HCT116 (cell line): ENCODE measurements around the gene IFT57. TPM values are rescaled to one million over a fixed set of nuclear protein-coding genes. Genes with fewer than 3 reads are reported as not detected.

ENCODE experiments used
- ATAC-seq: fragments of 200-7000 bp; cut with Tn5 transposase; 2 replicates; pipeline ENCODE4 v1.9.1; 2020; ENCODE audit warnings: mild to moderate bottlenecking, moderate library complexity
- BruUV-seq: library from RNA; stranded (reverse); fragments of 400-500 nt; replicated peaks from 2 replicates; lab custom pipeline; 2021; lab: Mats Ljungman, UMichigan
- CTCF ChIA-PET: fragments of 300-600 bp; sonication (Branson Sonifier 250); formaldehyde crosslinking; loops from one replicate; lab custom pipeline; 2021; ENCODE audit warnings: antibody characterized with exemption; lab: Charles Lee
- POLR2A ChIA-PET: fragments of 300-600, 350-600 bp; sonication (Branson Sonifier 250); formaldehyde crosslinking; loops from one replicate; lab custom pipeline; 2021; ENCODE audit warnings: antibody characterized with exemption; lab: Charles Lee
- RAD21 ChIA-PET, 2 experiments: fragments of 300-600 bp; sonication (Branson Sonifier 250); formaldehyde crosslinking; loops; one replicate each; lab custom pipeline; 2023; ENCODE audit warnings: low total read pairs in 2 of 2; ENCODE audit not compliant: uncharacterized antibody in 2 of 2, unreplicated experiment in 2 of 2, low non-redundant PET in 1 of 2; lab: Charles Lee
- DNase-seq: peaks from one replicate; pipeline ENCODE4 v3.0.0-alpha.2; 2010; ENCODE audit warnings: low read depth, low spot score
- H2AFZ ChIP-seq: fragments of 200-600 bp; shearing (Covaris generic), sonication (generic); 2 replicates; pipeline ENCODE4 v1.6.1; 2017; ENCODE audit warnings: low read depth, mixed run types, mixed read lengths, antibody characterized with exemption, low read length; ENCODE audit not compliant: poor library complexity, severe bottlenecking
- H3K27ac ChIP-seq: 2 replicates; pipeline ENCODE4 v1.5.1; 2012; ENCODE audit warnings: low read depth, low read length
- H3K27me3 ChIP-seq: fragments of 200-600 bp; sonication (generic); 2 replicates; pipeline ENCODE4 v1.6.1; 2016; ENCODE audit warnings: mixed run types, low read length, mixed read lengths; ENCODE audit not compliant: insufficient read depth
- H3K36me3 ChIP-seq, 2 experiments: fragments of 200-500 bp in 1 of 2; fragments of 200-600 bp in 1 of 2; sonication (Bioruptor generic) in 1 of 2; sonication (generic) in 1 of 2; 2 replicates each; pipeline versions ENCODE4 v1.5.1 to v1.6.1; 2014 to 2016; ENCODE audit warnings: low read length in 2 of 2, inconsistent platforms in 1 of 2, mixed read lengths in 1 of 2, mixed run types in 1 of 2; ENCODE audit not compliant: insufficient read depth in 2 of 2, control insufficient read depth in 1 of 2
- H3K4me1 ChIP-seq, 2 experiments: fragments of 200-600 bp in 1 of 2; sonication (generic) in 1 of 2; 2 replicates each; pipeline versions ENCODE4 v1.5.1 to v1.6.1; 2012 to 2017; ENCODE audit warnings: low read length in 2 of 2, inconsistent platforms in 1 of 2, mild to moderate bottlenecking in 1 of 2, mixed read lengths in 1 of 2, mixed run types in 1 of 2, moderate library complexity in 1 of 2; ENCODE audit not compliant: insufficient read depth in 2 of 2, control insufficient read depth in 1 of 2
- H3K4me2 ChIP-seq: fragments of 200-600 bp; sonication (generic); 2 replicates; pipeline ENCODE4 v1.6.1; 2017; ENCODE audit warnings: mixed run types, low read length, mixed read lengths
- H3K4me3 ChIP-seq, 2 experiments: fragments of 200-600 bp in 1 of 2; sonication (generic) in 1 of 2; replicated peaks in 1 of 2; 2 replicates each; pipeline ENCODE4 v1.5.1; 2011 to 2016; ENCODE audit warnings: low read length in 2 of 2, control low read depth in 1 of 2, low read depth in 1 of 2, mild to moderate bottlenecking in 1 of 2, mixed read lengths in 1 of 2, mixed run types in 1 of 2
- H3K79me2 ChIP-seq: fragments of 200-600 bp; sonication (generic); 2 replicates; pipeline ENCODE4 v1.6.1; 2017; ENCODE audit warnings: mild to moderate bottlenecking, mixed run types, low read length, moderate library complexity, mixed read lengths; ENCODE audit not compliant: insufficient read depth
- H3K9ac ChIP-seq: fragments of 200-600 bp; sonication (generic); 2 replicates; pipeline ENCODE4 v1.6.1; 2016; ENCODE audit warnings: low read length, mixed read lengths
- H3K9me2 ChIP-seq: fragments of 200-600 bp; sonication (generic), shearing (Covaris generic); 2 replicates; pipeline ENCODE4 v1.6.1; 2017; ENCODE audit warnings: mixed run types, mild to moderate bottlenecking, moderate library complexity; ENCODE audit not compliant: insufficient read depth
- H3K9me3 ChIP-seq, 2 experiments: fragments of 200-500 bp in 1 of 2; fragments of 200-600 bp in 1 of 2; sonication (Bioruptor generic) in 1 of 2; sonication (generic) in 1 of 2; 2 replicates each; pipeline ENCODE4 v1.6.1; 2014 to 2017; ENCODE audit warnings: low read length in 2 of 2, mixed read lengths in 2 of 2, inconsistent platforms in 1 of 2, low read depth in 1 of 2, mild to moderate bottlenecking in 1 of 2, mixed run types in 1 of 2, moderate library complexity in 1 of 2; ENCODE audit not compliant: control insufficient read depth in 1 of 2, insufficient read depth in 1 of 2
- H4K20me1 ChIP-seq: fragments of 200-600 bp; sonication (generic), shearing (Covaris generic); 2 replicates; pipeline ENCODE4 v1.6.1; 2017; ENCODE audit warnings: mixed run types, mild to moderate bottlenecking, moderate library complexity; ENCODE audit not compliant: insufficient read depth
- ATF3 ChIP-seq: IDR thresholded peaks from 2 replicates; pipeline ENCODE4 v1.6.1; 2012
- CEBPB ChIP-seq: IDR thresholded peaks from 2 replicates; pipeline ENCODE4 v1.6.1; 2012; ENCODE audit warnings: low read depth
- CTCF ChIP-seq, 3 experiments: fragments of 200-600 bp in 1 of 3; sonication (generic) in 1 of 3; IDR thresholded peaks in 2 of 3; conservative IDR thresholded peaks in 1 of 3; 2 replicates each; pipeline ENCODE4 v1.5.1; 2012 to 2017; ENCODE audit warnings: low read depth in 2 of 3, low read length in 2 of 3, antibody characterized with exemption in 1 of 3, borderline replicate concordance in 1 of 3, control low read depth in 1 of 3, mild to moderate bottlenecking in 1 of 3, mixed read lengths in 1 of 3, mixed run types in 1 of 3, moderate library complexity in 1 of 3; ENCODE audit not compliant: insufficient read depth in 1 of 3
- EGR1 ChIP-seq: IDR thresholded peaks from 2 replicates; pipeline ENCODE4 v1.6.1; 2012; ENCODE audit warnings: low read depth
- ELF1 ChIP-seq: IDR thresholded peaks from 2 replicates; pipeline ENCODE4 v1.6.1; 2012; ENCODE audit warnings: low read depth, borderline replicate concordance
- EZH2phosphoT487 ChIP-seq: fragments of 200-600 bp; IDR thresholded peaks from 2 replicates; pipeline ENCODE4 v1.6.1; 2018; ENCODE audit warnings: antibody characterized with exemption, borderline replicate concordance
- FOSL1 ChIP-seq: IDR thresholded peaks from 2 replicates; pipeline ENCODE4 v1.6.1; 2012; ENCODE audit warnings: low read depth
- JUND ChIP-seq: IDR thresholded peaks from 2 replicates; pipeline ENCODE4 v1.6.1; 2012
- MAX ChIP-seq: IDR thresholded peaks from 2 replicates; pipeline ENCODE4 v1.6.1; 2012
- POLR2A ChIP-seq: IDR thresholded peaks from 2 replicates; pipeline ENCODE4 v1.7.0; 2011; ENCODE audit warnings: borderline replicate concordance; ENCODE audit not compliant: insufficient read depth, insufficient read length; ENCODE audit errors: extremely low read depth
- POLR2AphosphoS5 ChIP-seq: IDR thresholded peaks from 2 replicates; pipeline ENCODE4 v1.6.1; 2011; ENCODE audit warnings: mild to moderate bottlenecking, low read depth, low read length, moderate library complexity
- RAD21 ChIP-seq: IDR thresholded peaks from 2 replicates; pipeline ENCODE4 v1.6.1; 2012; ENCODE audit warnings: low read depth, mild to moderate bottlenecking
- SIN3A ChIP-seq: IDR thresholded peaks from 2 replicates; pipeline ENCODE4 v1.6.1; 2012; ENCODE audit warnings: low read depth
- SRF ChIP-seq: IDR thresholded peaks from 2 replicates; pipeline ENCODE4 v1.6.1; 2012; ENCODE audit warnings: low read depth
- TCF7L2 ChIP-seq: IDR thresholded peaks from 2 replicates; pipeline ENCODE4 v1.7.0; 2011; ENCODE audit warnings: borderline replicate concordance, inconsistent platforms; ENCODE audit not compliant: insufficient read depth, insufficient read length; ENCODE audit errors: extremely low read depth
- YY1 ChIP-seq: IDR thresholded peaks from 2 replicates; pipeline ENCODE4 v1.6.1; 2011; ENCODE audit warnings: low read length, low read depth, moderate library complexity, mild to moderate bottlenecking; ENCODE audit not compliant: insufficient replicate concordance; ENCODE audit errors: extremely low read depth
- ZBTB33 ChIP-seq: IDR thresholded peaks from 2 replicates; pipeline ENCODE4 v1.6.1; 2011; ENCODE audit warnings: mild to moderate bottlenecking, low read length, moderate library complexity; ENCODE audit not compliant: insufficient replicate concordance; ENCODE audit errors: extremely low read depth
- ZFX ChIP-seq: fragments of 450-650 bp; IDR thresholded peaks from 2 replicates; pipeline ENCODE4 v1.6.1; 2017
- ZNF274 ChIP-seq: fragments of 200-500 bp; sonication (Bioruptor generic); IDR thresholded peaks from 2 replicates; pipeline ENCODE4 v1.6.1; 2014; ENCODE audit warnings: mild to moderate bottlenecking, low read depth, low read length, inconsistent platforms
- intact Hi-C: fragments of 100-400 bp; cut with micrococcal nuclease; formaldehyde crosslinking; loops from 2 replicates; pipeline ENCODE4 v1.10.0; 2022
- total RNA-seq: library from RNA; stranded (reverse); gene quantifications from one replicate; pipeline ENCODE4 v1.2.1, GENCODE V29; 2021; ENCODE audit not compliant: unreplicated experiment

The IFT57 gene
- total RNA-seq, 1 experiment from 2014 or later, result 38.4 TPM

- no peak for TF ChIP-seq ZBTB33
These were observed 6.1 kb upstream of the IFT57 start (continued) for GRCh38 chr3:108228286-108228685.

- H3K4me2 ChIP-seq, result no peak overlapping the region
- ATAC-seq (no peak), DNase-seq (no peak)
- no peaks in the 10 kb centered on the region for H3K36me3 ChIP-seq
- H3K9me3 ChIP-seq, result no peaks in the 10 kb centered on the region
- BruUV-seq, result no TSS peak
- no peak overlapping the region for H3K27ac ChIP-seq
- no peak overlapping the region for H3K9ac ChIP-seq
- ChIA-PET RAD21 (no interaction called here), POLR2A (no interaction called here), CTCF (no interaction called here)
- no peaks in the 10 kb centered on the region for H3K27me3 ChIP-seq
- intact Hi-C loops, result no loop called here
- no peak overlapping the region for H2AFZ ChIP-seq
- peaks cover 0 to 11% of the 10 kb centered on the region in 2 experiments; a peak in 1 of 4 replicates for H3K4me1 ChIP-seq
- H4K20me1 ChIP-seq, result no peaks in the 10 kb centered on the region
- no peaks in the 10 kb centered on the region for H3K79me2 ChIP-seq
- H3K9me2 ChIP-seq, result no peaks in the 10 kb centered on the region
- no peak overlapping the region for H3K4me3 ChIP-seq
- TF ChIP-seq JUND (no peak), ELF1 (no peak), ZBTB33 (no peak), CEBPB (no peak), EGR1 (no peak), YY1 (no peak), RAD21 (no peak), SIN3A (no peak), POLR2A (no peak), CTCF (IDR thresholded peaks at IDR 0.05 in 2 of 3, conservative IDR thresholded peaks at IDR 0.05 in 1 of 3; ENCODE audit: borderline replicate concordance in 1 of 3, insufficient read depth in 1 of 3, low read depth in 2 of 3, low read length in 2 of 3) (no peak), ATF3 (no peak), ZFX (no peak), FOSL1 (no peak), MAX (no peak), POLR2AphosphoS5 (no peak), ZNF274 (no peak), EZH2phosphoT487 (no peak), SRF (no peak), TCF7L2 (no peak)
These were observed 4.9 kb upstream of the IFT57 start for GRCh38 chr3:108227131-108227530.
